HG02759 (cell line): ENCODE data around the gene EYA2.

Experiments used
- ATAC-seq: cut with Tn5 transposase; IDR thresholded peaks from one replicate; pipeline ENCODE4 v1.9.1; 2021; ENCODE audit warnings: mild to moderate bottlenecking, moderate library complexity; ENCODE audit not compliant: unreplicated experiment

EYA2 gene

GRCh38 chr20:47099825-47100441 is 205.3 kb downstream of the EYA2 start:
- no peak for ATAC-seq

DNA sequence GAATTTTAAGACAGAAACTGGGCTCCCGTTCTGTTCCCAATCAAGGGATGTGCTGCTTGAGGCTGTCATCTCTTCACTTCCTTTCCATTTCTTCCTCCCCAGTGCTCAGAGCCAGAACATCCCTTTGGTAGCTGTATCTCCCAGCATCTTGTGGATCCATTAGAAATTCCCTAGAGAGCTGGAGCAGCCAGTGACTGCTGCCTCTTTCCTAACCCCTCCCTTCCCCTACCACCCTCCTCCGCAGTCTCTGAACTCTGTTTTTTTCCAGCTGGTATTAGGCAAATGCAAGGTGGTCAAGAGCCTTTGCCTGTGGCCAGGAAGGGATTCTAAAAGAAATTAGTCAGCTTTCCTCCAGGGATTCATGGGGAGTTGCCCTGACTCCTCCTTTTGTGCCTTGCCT is 208.0 kb downstream of the EYA2 start:
- ATAC-seq, result no peak

GRCh38 chr20:47106786-47107185 is 212.1 kb downstream of the EYA2 start:
- ATAC-seq, result no peak

- no peak for ATAC-seq
Measured at GRCh38 chr20:47108994-47109393, 214.4 kb downstream of the EYA2 start.

- ATAC-seq, result no peak
Measured at GRCh38 chr20:47110819-47111218, 216.2 kb downstream of the EYA2 start.

- no peak for ATAC-seq
Measured at GRCh38 chr20:47111576-47111975, 216.9 kb downstream of the EYA2 start.

DNA sequence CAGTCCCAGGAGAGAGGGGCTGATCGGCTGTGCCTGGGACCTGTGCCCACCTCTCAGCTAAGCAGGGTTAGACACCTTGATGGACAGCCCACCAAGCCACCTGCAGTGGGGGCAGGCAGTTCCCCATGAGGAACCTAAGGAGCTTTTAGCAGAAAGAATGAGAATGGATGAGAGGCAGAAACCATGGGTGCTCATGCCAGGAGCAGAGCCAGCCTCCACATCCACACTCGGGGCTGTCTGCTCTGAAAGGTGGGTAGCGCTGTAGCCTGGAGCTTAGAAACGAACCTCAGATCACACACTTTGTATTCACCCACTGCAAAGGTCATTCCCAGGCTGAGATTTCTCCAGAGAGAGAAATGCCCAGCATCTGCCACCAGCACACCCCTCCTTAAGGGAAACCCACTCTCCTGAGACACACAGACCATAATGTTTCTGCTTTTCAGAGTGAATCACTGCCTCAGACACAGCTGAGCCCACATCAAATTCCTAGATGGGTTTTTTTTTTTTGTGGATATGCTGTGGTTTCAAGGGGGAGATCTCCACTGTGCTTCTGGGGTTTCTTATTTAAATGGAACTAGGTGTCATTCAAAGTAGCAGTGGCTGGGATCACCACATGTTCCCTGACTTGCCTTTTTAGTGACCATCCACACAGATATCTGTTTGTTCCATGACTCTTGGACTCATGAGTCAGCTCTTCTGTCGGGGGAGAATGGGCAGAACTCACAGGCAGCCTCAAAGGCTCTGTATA is 218.9 kb downstream of the EYA2 start:
- ATAC-seq, result no peak

GRCh38 chr20:47115694-47116093 is 221.1 kb downstream of the EYA2 start:
- ATAC-seq, result no peak

- ATAC-seq, result no peak
Measured at GRCh38 chr20:47117371-47117770, 222.7 kb downstream of the EYA2 start.

GRCh38 chr20:47117773-47118172 is 223.1 kb downstream of the EYA2 start:
- ATAC-seq, result no peak

DNA sequence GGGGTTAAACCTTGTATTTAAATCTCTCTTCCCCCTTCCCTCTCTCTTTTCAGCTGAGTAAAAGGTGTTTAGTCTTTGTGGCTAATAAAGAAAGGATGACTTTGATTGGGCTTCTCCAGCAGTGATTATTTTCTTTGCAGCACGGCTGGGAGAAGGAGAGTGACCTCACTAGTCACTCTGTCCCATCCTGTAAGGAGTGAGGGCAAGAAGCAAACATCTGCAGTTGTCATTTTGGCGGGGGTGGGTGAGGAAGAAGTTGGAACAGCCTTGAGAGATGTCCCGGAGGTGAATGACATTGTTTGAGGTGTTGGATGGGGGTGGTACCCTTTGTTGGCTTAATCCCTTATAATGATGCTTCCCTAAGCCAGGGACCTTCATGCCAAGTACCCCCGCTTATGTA is 223.6 kb downstream of the EYA2 start:
- no peak for ATAC-seq

DNA sequence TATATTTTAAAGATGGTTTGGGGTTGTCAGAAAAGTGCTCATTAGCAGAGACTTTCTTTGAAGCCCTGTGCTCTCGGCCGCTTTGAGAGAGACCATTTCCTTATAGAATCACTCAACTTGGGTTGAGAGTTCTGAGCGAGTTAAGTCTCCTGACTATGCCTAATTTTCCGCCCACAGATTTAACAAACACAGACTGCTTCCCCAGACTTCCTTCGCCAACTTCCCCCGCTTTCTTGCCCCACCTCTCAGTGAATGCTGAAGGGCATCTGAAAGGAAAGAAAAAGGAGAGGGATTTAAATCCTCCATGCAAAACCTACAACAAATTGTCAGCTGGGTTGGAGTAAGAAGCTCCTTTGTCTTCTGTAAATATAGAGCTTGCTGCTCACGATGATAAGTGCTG is 224.0 kb downstream of the EYA2 start:
- no peak for ATAC-seq

- no peak for ATAC-seq
Measured at GRCh38 chr20:47120346-47120936, 225.8 kb downstream of the EYA2 start.

GRCh38 chr20:47122560-47122959 is 227.9 kb downstream of the EYA2 start:
- no peak for ATAC-seq

- ATAC-seq, result no peak
Measured at GRCh38 chr20:47124181-47124717, 229.6 kb downstream of the EYA2 start.

- no peak for ATAC-seq
Measured at GRCh38 chr20:47125508-47125757, 230.8 kb downstream of the EYA2 start.

- ATAC-seq, result no peak
Measured at GRCh38 chr20:47125758-47126591, 231.3 kb downstream of the EYA2 start.

GRCh38 chr20:47126709-47127108 is 232.1 kb downstream of the EYA2 start:
- ATAC-seq, result no peak

DNA sequence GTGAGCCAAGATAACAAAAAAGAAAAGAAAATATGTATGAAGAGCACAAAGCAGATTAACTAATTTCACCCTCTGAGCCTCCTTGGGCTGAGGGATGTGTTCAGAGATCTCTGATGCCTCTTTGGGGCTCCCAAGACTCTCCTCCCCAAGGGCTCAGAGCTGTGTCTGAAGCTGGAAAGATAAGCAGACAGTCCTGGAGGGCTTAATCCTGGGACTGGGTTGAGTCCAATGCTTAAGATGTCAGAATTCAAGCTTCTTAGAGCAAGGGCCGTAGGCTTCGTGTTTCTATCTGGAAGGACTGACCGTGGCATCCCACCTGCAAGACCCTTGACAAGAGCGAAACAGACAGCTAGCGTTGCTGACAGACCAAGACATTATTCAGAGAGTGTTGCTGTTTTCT is 232.9 kb downstream of the EYA2 start:
- ATAC-seq, result no peak

GRCh38 chr20:47127999-47128398 is 233.4 kb downstream of the EYA2 start:
- no peak for ATAC-seq

DNA sequence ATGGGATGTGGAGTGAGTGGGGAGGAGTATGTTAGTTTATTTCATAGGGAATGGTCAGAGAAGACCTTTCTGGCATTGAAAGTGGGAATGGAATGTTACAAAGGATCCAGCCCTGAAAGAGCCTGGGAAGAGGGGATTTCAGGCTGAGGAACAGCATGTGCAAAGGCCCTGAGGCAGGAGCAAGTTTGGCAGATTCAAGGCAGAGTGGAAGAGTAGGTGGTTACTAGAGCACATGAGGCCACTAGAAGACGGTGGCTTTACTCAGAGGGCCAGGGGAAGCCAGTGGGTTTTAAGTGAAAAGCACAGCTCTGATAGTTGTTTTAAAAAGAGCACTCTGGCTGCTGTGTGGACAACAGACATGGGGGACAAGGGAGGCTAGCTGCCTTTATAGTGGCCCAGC is 234.7 kb downstream of the EYA2 start:
- ATAC-seq, result no peak
